Mesenchymal stem cell (in vitro differentiated cells and primary cell): Measurements from ENCODE around the gene PRMT1.
A peak's percentile ranks its signal among the peaks of the same experiment; 100 is the strongest.
"Not testable (repeated sequence)": the region's sequence is repeated elsewhere in the genome, so short reads cannot be mapped to it uniquely, and the experiment has no call there.

ENCODE experiments used
- DNase-seq: peaks from one replicate; pipeline ENCODE4 v3.0.0-alpha.2; 2013
- H2AFZ ChIP-seq: one replicate; pipeline ENCODE4 v1.6.1; 2013; ENCODE audit warnings: low read depth, mild to moderate bottlenecking, control low read depth, inconsistent platforms, low read length, moderate library complexity
- H2AK5ac ChIP-seq: 2 replicates; pipeline ENCODE4 v1.6.1; 2013; ENCODE audit warnings: low read length, moderate library complexity, mild to moderate bottlenecking, inconsistent platforms; ENCODE audit not compliant: severe bottlenecking
- H2BK120ac ChIP-seq: one replicate; pipeline ENCODE4 v1.6.1; 2013; ENCODE audit warnings: low read depth, mild to moderate bottlenecking, inconsistent platforms, low read length, moderate library complexity
- H2BK12ac ChIP-seq, 2 experiments: one replicate each; pipeline ENCODE4 v1.6.1; 2013; ENCODE audit warnings: inconsistent platforms in 2 of 2, low read length in 2 of 2, mild to moderate bottlenecking in 2 of 2, moderate library complexity in 2 of 2, control low read depth in 1 of 2
- H2BK15ac ChIP-seq: one replicate; pipeline ENCODE4 v1.6.1; 2013; ENCODE audit warnings: mild to moderate bottlenecking, low read depth, inconsistent platforms; ENCODE audit not compliant: poor library complexity, severe bottlenecking
- H2BK5ac ChIP-seq: 2 replicates; pipeline ENCODE4 v1.6.1; 2013; ENCODE audit warnings: low read depth, mild to moderate bottlenecking, low read length, control low read depth, inconsistent platforms; ENCODE audit not compliant: poor library complexity, severe bottlenecking
- H3K14ac ChIP-seq, 2 experiments: one replicate each; pipeline ENCODE4 v1.6.1; 2013; ENCODE audit warnings: inconsistent platforms in 2 of 2, low read length in 2 of 2, control low read depth in 1 of 2, mild to moderate bottlenecking in 1 of 2, moderate library complexity in 1 of 2
- H3K18ac ChIP-seq, 2 experiments: one replicate each; pipeline ENCODE4 v1.6.1; 2013; ENCODE audit warnings: inconsistent platforms in 2 of 2, low read length in 2 of 2, control low read depth in 1 of 2, low read depth in 1 of 2, mild to moderate bottlenecking in 1 of 2
- H3K23ac ChIP-seq, 2 experiments: one replicate each; pipeline ENCODE4 v1.6.1; 2013; ENCODE audit warnings: inconsistent platforms in 2 of 2, low read length in 2 of 2, mild to moderate bottlenecking in 2 of 2, moderate library complexity in 2 of 2, control low read depth in 1 of 2
- H3K27ac ChIP-seq: 2 replicates; pipeline ENCODE4 v1.5.1; 2013; ENCODE audit warnings: mild to moderate bottlenecking, moderate library complexity, low read length, control low read depth, inconsistent platforms; ENCODE audit not compliant: poor library complexity, severe bottlenecking
- H3K27me3 ChIP-seq, 2 experiments: 2 replicates each; pipeline versions ENCODE4 v1.6.1 to v1.7.0; 2013; ENCODE audit warnings: low read length in 2 of 2, mild to moderate bottlenecking in 2 of 2, moderate library complexity in 2 of 2, control low read depth in 1 of 2, inconsistent platforms in 1 of 2; ENCODE audit not compliant: control insufficient read depth in 1 of 2, insufficient read depth in 1 of 2
- H3K36me3 ChIP-seq, 2 experiments: 2 replicates each; pipeline versions ENCODE4 v1.6.1 to v1.7.0; 2013; ENCODE audit warnings: low read length in 2 of 2, control low read depth in 1 of 2, inconsistent platforms in 1 of 2, low read depth in 1 of 2, mild to moderate bottlenecking in 1 of 2; ENCODE audit not compliant: insufficient read depth in 2 of 2, control insufficient read depth in 1 of 2
- H3K4ac ChIP-seq, 2 experiments: one replicate each; pipeline ENCODE4 v1.6.1; 2013; ENCODE audit warnings: inconsistent platforms in 2 of 2, low read length in 2 of 2, mild to moderate bottlenecking in 2 of 2, moderate library complexity in 2 of 2, control low read depth in 1 of 2, low read depth in 1 of 2
- H3K4me1 ChIP-seq: 2 replicates; pipeline ENCODE4 v1.6.1; 2013; ENCODE audit warnings: low read depth, low read length, control low read depth; ENCODE audit not compliant: control insufficient read depth, insufficient read depth
- H3K4me2 ChIP-seq: 2 replicates; pipeline ENCODE4 v1.6.1; 2013; ENCODE audit warnings: low read length, mild to moderate bottlenecking, inconsistent platforms; ENCODE audit not compliant: poor library complexity, severe bottlenecking
- H3K4me3 ChIP-seq, 2 experiments: 2 replicates each; pipeline versions ENCODE4 v1.5.1 to v1.7.0; 2013; ENCODE audit warnings: low read length in 2 of 2, mild to moderate bottlenecking in 2 of 2, control low read depth in 1 of 2, low read depth in 1 of 2; ENCODE audit not compliant: insufficient read depth in 1 of 2
- H3K79me1 ChIP-seq: replicated peaks from 2 replicates; pipeline ENCODE4 v1.6.1; 2013; ENCODE audit warnings: mild to moderate bottlenecking, control low read depth, low read length, inconsistent platforms; ENCODE audit not compliant: poor library complexity, severe bottlenecking
- H3K9ac ChIP-seq: 2 replicates; pipeline ENCODE4 v1.7.0; 2013; ENCODE audit warnings: mild to moderate bottlenecking, low read length, moderate library complexity
- H3K9me3 ChIP-seq: 2 replicates; pipeline ENCODE4 v1.7.0; 2013; ENCODE audit warnings: mild to moderate bottlenecking, low read length; ENCODE audit not compliant: control insufficient read depth
- H4K8ac ChIP-seq: one replicate; pipeline ENCODE4 v1.6.1; 2013; ENCODE audit warnings: inconsistent platforms, mild to moderate bottlenecking, low read length, moderate library complexity
- H4K91ac ChIP-seq: one replicate; pipeline ENCODE4 v1.6.1; 2013; ENCODE audit warnings: mild to moderate bottlenecking, low read length, inconsistent platforms
- WGBS: methylation state at CpG from one replicate; pipeline ENCODE4 v1.1.7; 2013; ENCODE audit warnings: mixed read lengths; 5-methylcytosine and 5-hydroxymethylcytosine counted together

Gene PRMT1

GRCh38 chr19:49632576-49632975 is 44.5 kb upstream of the PRMT1 start:
- no peak overlapping the region for H2BK120ac ChIP-seq
- no peak for DNase-seq
- H3K4me3 ChIP-seq: no peak overlapping the region
- H3K14ac ChIP-seq: no peak overlapping the region
- H3K9me3 ChIP-seq: no peaks in the 10 kb centered on the region
- 91% methylated on average over 4 of the region's 5 CpGs for WGBS
- H3K23ac ChIP-seq: no peak overlapping the region
- H3K36me3 ChIP-seq: peaks cover 25 to 31% of the 10 kb centered on the region in 2 experiments
- no peaks in the 10 kb centered on the region for H3K27me3 ChIP-seq
- H2AFZ ChIP-seq: no peak overlapping the region
- H3K4me2 ChIP-seq: no peak overlapping the region
- H2BK5ac ChIP-seq: no peak overlapping the region
- H3K4me1 ChIP-seq: peaks cover 26% of the 10 kb centered on the region
- H3K9ac ChIP-seq: no peak overlapping the region
- no peak overlapping the region for H2BK12ac ChIP-seq
- no peak overlapping the region for H3K18ac ChIP-seq
- no peak overlapping the region for H2AK5ac ChIP-seq
- H4K8ac ChIP-seq: no peak overlapping the region
- no peaks in the 10 kb centered on the region for H3K79me1 ChIP-seq
- H3K27ac ChIP-seq: no peak overlapping the region
- H4K91ac ChIP-seq: no peak overlapping the region
- H2BK15ac ChIP-seq: no peak overlapping the region
- no peak overlapping the region for H3K4ac ChIP-seq

DNA sequence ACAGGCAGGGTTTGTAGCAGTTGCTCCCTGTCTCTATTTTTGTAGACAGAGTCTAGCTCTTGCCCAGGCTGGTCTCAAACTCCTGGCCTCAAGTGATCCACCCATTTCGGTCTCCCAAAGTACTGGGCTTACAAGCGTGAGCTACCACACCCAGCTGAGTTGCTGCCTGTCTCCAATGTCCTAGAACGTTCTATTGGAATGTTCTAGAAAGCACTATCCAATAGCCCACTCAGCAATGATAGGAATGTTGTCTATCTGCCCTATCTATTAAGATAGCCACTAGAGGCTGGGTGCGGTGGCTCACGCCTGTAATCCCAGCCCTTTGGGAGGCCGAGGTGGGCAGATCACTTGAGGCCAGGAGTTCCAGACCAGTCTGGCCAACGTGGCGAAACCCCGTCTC is 43.8 kb upstream of the PRMT1 start:
- not testable (repeated sequence) for H2BK120ac ChIP-seq, H3K27me3 ChIP-seq, H3K9me3 ChIP-seq, H3K27ac ChIP-seq, H3K23ac ChIP-seq, H3K9ac ChIP-seq, H2AFZ ChIP-seq, H2BK5ac ChIP-seq, H4K91ac ChIP-seq, H3K4me2 ChIP-seq, H2AK5ac ChIP-seq, DNase-seq, H3K4ac ChIP-seq, H2BK12ac ChIP-seq, H3K79me1 ChIP-seq, H3K14ac ChIP-seq, H3K4me3 ChIP-seq
- H2BK15ac ChIP-seq: peak overlapping the region; percentile 15
- peaks cover 31% of the 10 kb centered on the region for H3K4me1 ChIP-seq
- H3K18ac ChIP-seq: peak overlapping the region in 1 of 2 experiments; percentile 23
- WGBS: 89% methylated on average over 9 of the region's 9 CpGs
- H4K8ac ChIP-seq: peak overlapping the region; percentile 36
- H3K36me3 ChIP-seq: peaks cover 20 to 28% of the 10 kb centered on the region in 2 experiments

- H4K8ac ChIP-seq: no peak overlapping the region
- no peak overlapping the region for H3K23ac ChIP-seq
- no peak overlapping the region for H2BK15ac ChIP-seq
- H3K27me3 ChIP-seq: no peaks in the 10 kb centered on the region
- WGBS: 65% methylated on average over 24 of the region's 24 CpGs
- H2AK5ac ChIP-seq: no peak overlapping the region
- peak overlapping the region; percentile 18 for H4K91ac ChIP-seq
- peak overlapping the region in 1 of 2 experiments; percentile 38 for H3K4ac ChIP-seq
- H3K14ac ChIP-seq: no peak overlapping the region
- H3K4me2 ChIP-seq: no peak overlapping the region
- peaks cover 40% of the 10 kb centered on the region for H3K4me1 ChIP-seq
- H2BK5ac ChIP-seq: no peak overlapping the region
- no peak overlapping the region for H2BK120ac ChIP-seq
- H3K18ac ChIP-seq: peak overlapping the region in 1 of 2 experiments; percentile 18
- peak; percentile 61 for DNase-seq
- H2AFZ ChIP-seq: no peak overlapping the region
- H3K36me3 ChIP-seq: peaks cover 17 to 19% of the 10 kb centered on the region in 2 experiments
- H3K4me3 ChIP-seq: no peak overlapping the region
- peaks cover 1% of the 10 kb centered on the region for H3K79me1 ChIP-seq
- peak overlapping the region; percentile 4 for H3K9ac ChIP-seq
- H2BK12ac ChIP-seq: no peak overlapping the region
- H3K9me3 ChIP-seq: no peaks in the 10 kb centered on the region
- H3K27ac ChIP-seq: no peak overlapping the region
Measured at GRCh38 chr19:49635530-49636232, 41.4 kb upstream of the PRMT1 start.

- H2BK15ac ChIP-seq: no peak overlapping the region
- no peaks in the 10 kb centered on the region for H3K27me3 ChIP-seq
- no peak overlapping the region for H3K4ac ChIP-seq
- H4K8ac ChIP-seq: peak overlapping the region; percentile 40
- H3K36me3 ChIP-seq: peaks cover 17 to 19% of the 10 kb centered on the region in 2 experiments
- peak overlapping the region; percentile 4 for H3K9ac ChIP-seq
- peak overlapping the region; percentile 2 to 63 for H2BK12ac ChIP-seq
- peak overlapping the region; percentile 2 for H2AK5ac ChIP-seq
- H3K27ac ChIP-seq: no peak overlapping the region
- H3K4me3 ChIP-seq: no peak overlapping the region
- H3K14ac ChIP-seq: peak overlapping the region in 1 of 2 experiments; percentile 11
- H4K91ac ChIP-seq: peak overlapping the region; percentile 35
- no peaks in the 10 kb centered on the region for H3K9me3 ChIP-seq
- no peak overlapping the region for H2BK5ac ChIP-seq
- H3K18ac ChIP-seq: no peak overlapping the region
- peaks cover 1% of the 10 kb centered on the region for H3K79me1 ChIP-seq
- no peak overlapping the region for H2AFZ ChIP-seq
- DNase-seq: peak; percentile 7
- no peak overlapping the region for H2BK120ac ChIP-seq
- peaks cover 35% of the 10 kb centered on the region for H3K4me1 ChIP-seq
- no peak overlapping the region for H3K4me2 ChIP-seq
- H3K23ac ChIP-seq: peak overlapping the region in 1 of 2 experiments; percentile 11
- WGBS: 83% methylated on average over 30 of the region's 30 CpGs
Measured at GRCh38 chr19:49636233-49636932, 40.7 kb upstream of the PRMT1 start.
